HG03565 (cell line): ENCODE data around the gene NBPF9.
"Not testable (repeated sequence)": the region's sequence is repeated elsewhere in the genome, so short reads cannot be mapped to it uniquely, and the experiment has no call there.

Experiments
- ATAC-seq: cut with Tn5 transposase; IDR thresholded peaks from one replicate; pipeline ENCODE4 v1.9.1; 2021; ENCODE audit warnings: mild to moderate bottlenecking, moderate library complexity; ENCODE audit not compliant: unreplicated experiment

NBPF9 gene, protein sequence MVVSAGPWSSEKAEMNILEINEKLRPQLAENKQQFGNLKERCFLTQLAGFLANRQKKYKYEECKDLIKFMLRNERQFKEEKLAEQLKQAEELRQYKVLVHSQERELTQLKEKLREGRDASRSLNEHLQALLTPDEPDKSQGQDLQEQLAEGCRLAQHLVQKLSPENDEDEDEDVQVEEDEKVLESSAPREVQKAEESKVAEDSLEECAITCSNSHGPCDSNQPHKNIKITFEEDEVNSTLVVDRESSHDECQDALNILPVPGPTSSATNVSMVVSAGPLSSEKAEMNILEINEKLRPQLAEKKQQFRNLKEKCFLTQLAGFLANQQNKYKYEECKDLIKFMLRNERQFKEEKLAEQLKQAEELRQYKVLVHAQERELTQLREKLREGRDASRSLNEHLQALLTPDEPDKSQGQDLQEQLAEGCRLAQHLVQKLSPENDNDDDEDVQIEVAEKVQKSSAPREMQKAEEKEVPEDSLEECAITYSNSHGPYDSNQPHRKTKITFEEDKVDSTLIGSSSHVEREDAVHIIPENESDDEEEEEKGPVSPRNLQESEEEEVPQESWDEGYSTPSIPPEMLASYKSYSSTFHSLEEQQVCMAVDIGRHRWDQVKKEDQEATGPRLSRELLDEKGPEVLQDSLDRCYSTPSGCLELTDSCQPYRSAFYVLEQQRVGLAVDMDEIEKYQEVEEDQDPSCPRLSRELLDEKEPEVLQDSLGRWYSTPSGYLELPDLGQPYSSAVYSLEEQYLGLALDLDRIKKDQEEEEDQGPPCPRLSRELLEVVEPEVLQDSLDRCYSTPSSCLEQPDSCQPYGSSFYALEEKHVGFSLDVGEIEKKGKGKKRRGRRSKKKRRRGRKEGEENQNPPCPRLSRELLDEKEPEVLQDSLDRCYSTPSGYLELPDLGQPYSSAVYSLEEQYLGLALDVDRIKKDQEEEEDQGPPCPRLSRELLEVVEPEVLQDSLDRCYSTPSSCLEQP (N-terminal part only)

DNA sequence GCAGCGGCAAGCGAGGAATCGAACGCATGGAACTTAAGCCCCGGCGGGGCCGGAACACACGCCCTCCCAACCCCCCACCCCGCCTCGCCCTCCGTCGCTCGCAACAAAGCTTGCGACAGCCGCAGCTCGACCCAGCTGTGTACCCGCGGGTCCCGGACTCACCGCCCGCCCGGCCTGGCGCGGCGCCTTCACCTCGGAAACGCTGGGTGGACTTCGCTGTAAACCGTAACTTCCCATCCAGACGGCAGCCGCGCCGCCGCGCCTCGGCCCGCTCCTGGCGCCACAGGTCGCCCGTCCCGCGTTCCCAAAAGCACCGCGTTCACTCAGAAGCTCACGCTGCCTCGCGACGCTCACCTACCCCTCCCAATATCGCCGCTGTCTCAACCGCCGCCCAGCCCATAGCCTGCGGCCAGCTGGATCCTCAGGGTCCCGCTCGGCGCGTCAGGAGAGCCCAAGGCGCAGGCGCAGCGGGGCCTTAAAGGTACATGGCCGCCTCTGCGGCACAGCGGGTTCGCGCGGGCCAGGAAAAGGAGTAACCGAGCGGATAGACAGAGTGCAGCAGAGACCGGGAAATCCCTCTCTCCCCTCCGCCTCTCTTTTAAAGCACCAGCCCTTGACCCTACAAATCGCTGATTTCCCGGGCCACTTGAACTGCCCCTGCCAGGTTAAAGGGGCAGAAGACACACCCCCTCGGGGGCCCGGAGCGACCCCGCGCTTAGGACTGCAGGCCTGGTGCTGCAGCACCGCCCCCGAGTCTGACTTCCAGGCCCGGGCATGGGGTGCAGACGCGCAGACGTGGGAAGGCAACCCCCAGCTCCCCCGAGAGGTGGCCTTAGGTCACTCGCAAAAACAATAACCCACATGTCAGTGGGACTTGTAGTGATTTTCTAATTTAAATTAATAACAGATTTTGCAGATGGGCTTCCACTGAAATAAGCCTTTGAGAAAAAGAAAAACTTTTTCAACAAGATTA lies at the start of gene NBPF9:
Gene NBPF9 (minus strand): TSS at position 443 of the 973 bp plus-strand sequence. CDS start 21,412 bp downstream, outside the sequence.
- peak; percentile 85 for ATAC-seq

DNA sequence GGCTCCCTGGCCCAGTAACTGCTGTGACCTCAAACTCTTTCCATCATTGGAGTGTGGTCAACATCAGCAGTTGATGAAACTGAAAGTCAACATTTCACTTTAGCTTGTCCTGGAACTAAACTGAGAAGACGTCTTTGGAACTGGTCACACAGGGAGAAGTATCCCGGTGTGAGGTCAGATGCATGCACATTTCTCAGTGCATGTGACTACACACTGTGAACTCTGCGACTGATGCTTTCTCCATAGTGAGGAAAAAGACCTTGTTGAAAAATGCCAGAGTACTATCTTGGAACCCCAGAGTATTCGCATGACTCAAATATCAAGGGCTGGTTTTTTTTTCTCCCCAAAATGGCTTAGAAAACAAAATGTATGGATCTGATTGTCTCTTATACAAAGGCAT lies 46.6 kb upstream of the NBPF9 start:
- not testable (repeated sequence) for ATAC-seq

DNA sequence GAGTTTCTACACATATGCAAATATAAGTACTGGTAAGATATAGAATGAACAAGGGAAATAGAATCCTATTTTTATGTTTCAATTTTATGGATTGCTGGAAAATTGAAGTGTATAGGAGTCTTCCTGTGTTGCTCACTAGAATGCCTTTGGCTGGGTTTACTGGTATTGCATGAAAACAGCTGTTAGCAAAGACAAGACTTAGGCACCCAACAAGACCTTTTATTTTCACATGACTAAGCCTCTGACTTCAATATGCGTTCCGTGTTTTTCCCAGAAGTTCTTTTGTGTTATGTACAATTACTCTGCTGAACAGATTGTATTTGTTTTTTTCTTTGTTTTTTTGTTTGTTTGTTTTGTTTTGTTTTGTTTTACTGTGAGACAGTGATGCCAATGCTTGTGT lies 34.2 kb upstream of the NBPF9 start:
- not testable (repeated sequence) for ATAC-seq

- ATAC-seq, result not testable (repeated sequence)
Measured at GRCh38 chr1:149130938-149131337, 27.6 kb upstream of the NBPF9 start.

- ATAC-seq, result not testable (repeated sequence)
Measured at GRCh38 chr1:149129245-149129644, 25.9 kb upstream of the NBPF9 start.

DNA sequence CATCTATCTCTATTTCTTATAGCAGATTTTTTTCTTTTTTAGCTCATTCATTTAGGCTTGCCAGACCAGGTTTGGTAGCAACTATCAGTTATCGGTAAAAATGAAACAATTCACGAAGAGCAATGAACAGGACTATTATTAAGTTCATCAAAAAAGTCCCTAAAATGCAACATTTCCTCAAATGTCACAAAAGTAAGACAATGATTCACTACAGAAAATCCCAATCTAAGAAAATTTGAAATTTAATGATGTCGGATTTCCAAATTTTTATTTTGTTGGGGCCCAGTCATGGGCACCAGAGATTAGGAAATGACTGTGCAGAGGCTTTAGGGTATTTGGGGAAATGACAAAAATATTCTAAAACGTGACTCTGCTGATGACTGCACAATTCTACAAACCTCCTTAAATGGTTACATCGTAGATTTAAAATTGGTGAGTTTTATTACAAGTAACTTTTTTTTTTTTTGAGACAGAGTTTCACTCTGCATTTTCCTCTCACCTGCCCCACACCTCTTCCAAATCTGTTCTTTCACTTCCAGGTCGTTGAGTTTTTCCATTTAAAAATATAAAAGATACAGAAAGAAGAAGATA lies 23.3 kb upstream of the NBPF9 start:
- ATAC-seq, result not testable (repeated sequence)

DNA sequence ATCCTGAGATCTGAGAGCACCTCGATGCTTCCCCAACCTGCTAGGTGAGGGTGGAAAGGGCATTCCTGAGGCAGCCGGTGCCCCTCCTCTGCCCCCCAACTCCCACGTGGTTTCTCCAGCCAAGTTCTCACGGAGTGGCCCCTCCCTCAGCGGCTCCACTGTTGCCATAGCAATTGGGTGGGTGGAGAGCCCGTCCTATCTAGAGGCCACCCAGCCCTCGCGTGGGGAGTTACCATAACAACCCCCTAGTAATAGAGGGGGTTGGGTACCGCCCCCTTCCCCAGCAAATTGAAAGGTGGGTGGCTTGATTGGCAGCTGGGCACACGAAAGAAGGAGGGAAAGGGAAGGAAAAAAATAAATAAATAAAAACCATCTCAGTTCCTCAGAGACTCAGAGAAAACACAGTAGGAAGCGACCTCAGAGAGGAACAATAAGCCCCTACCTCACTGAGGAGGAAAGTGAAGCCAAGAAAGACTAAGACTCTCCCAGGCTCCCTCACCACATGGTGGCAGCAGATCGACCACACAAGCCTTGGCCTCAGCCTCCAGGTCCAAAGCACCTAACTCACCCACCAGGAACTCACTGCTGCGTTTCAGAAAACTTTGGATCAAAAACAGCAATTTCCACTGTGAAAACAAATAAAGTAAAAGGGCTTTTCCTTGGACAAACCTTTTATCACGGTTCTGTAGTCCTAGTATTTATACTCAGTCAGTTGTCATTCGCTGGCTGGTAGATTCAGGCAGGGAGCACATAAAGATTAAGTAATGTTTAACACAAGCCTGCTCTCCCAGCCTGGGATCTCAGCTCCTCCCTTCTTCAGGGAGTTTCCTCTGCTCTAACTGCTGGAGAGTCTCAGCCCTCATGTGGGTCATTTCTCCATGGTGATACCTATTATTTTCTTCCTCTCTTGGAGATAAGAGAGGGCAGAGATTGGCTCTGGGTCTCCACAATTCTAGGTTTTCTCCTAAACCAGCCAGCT lies 20.9 kb upstream of the NBPF9 start:
- ATAC-seq, result not testable (repeated sequence)

- not testable (repeated sequence) for ATAC-seq
Measured at GRCh38 chr1:149112828-149113227, 9.5 kb upstream of the NBPF9 start.

GRCh38 chr1:149110343-149110742 lies 7.0 kb upstream of the NBPF9 start:
- not testable (repeated sequence) for ATAC-seq

- not testable (repeated sequence) for ATAC-seq
Measured at GRCh38 chr1:149102574-149102973, 777 bp downstream of the NBPF9 start.

- not testable (repeated sequence) for ATAC-seq
Measured at GRCh38 chr1:149098276-149098675, 5.1 kb downstream of the NBPF9 start.

GRCh38 chr1:149093155-149093554 lies 10.2 kb downstream of the NBPF9 start:
- ATAC-seq, result not testable (repeated sequence)

GRCh38 chr1:149075505-149076127 lies 27.7 kb downstream of the NBPF9 start:
- not testable (repeated sequence) for ATAC-seq

DNA sequence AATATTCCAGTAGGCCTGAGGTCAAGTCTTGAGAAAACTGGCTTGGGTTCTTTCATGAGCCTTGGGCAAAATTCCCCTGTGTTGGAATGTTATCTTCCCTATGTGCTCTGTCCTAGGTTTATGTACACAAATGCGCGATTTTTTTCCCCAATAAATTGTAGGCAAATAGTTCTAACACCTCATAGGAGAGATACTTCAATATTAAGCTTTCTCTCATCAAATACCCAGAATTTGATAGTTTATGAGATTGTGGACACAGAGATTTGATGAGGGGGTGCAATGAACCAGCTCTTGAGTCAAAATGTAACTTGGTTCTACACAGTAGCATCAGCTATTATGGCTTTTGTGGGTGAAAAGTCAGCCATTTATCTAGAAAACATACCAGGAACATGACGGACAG lies 38.7 kb downstream of the NBPF9 start:
- not testable (repeated sequence) for ATAC-seq

DNA sequence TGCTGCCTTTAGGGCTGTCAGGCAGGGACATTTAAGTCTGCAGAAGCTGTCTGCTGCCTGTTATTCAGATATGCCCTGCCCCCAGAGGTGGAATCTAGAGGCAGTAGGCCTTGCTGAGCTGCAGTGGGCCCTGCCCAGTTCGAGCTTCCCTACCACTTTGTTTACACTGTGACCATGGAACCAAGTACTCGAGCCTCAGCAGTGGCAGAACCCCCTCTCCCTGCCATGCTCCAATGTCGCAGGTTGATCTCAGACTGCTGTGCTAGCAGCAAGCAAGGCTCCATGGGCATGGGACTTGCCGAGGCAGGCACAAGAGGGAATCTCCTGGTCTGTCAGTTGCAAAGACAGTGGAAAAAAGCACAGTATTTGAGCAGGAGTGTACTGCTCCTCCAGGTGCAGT lies 60.3 kb downstream of the NBPF9 start:
- ATAC-seq, result not testable (repeated sequence)

DNA sequence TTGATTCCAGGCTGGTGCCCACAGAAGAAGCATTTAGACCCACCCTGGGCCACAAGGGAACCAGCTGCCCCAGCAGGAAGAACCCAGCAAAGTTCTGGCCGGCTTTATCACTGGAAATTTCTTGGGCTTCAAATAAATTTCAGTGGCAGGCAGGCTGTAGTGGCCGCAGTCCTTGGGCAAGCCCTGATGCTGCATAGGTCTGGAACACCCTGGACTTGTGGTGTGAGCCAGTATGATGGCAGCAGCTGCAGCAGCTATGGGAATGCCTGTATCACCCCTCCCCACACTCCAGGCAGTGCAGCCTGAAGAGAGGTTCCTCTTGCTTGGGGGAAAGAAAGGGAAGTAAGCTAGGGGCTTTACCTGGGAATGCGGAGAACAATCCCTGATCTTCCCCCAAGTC lies 69.4 kb downstream of the NBPF9 start:
- ATAC-seq, result not testable (repeated sequence)

DNA sequence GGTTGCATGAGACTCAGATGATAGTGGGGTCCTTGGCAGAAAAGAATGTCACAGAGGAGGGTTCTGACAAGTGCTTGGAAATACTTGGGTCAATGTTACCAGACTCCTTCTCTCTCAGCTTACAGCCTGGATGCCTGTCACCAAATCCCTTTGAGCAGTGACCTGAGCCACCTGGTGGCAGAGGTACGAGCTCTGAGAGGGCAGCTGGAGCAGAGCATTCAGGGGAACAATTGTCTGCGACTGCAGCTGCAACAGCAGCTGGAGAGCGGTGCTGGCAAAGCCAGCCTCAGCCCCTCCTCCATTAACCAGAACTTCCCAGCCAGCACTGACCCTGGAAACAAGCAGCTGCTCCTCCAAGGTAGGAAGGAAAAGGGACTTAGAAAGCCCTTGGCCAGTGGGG lies 79.0 kb downstream of the NBPF9 start:
- ATAC-seq, result not testable (repeated sequence)

DNA sequence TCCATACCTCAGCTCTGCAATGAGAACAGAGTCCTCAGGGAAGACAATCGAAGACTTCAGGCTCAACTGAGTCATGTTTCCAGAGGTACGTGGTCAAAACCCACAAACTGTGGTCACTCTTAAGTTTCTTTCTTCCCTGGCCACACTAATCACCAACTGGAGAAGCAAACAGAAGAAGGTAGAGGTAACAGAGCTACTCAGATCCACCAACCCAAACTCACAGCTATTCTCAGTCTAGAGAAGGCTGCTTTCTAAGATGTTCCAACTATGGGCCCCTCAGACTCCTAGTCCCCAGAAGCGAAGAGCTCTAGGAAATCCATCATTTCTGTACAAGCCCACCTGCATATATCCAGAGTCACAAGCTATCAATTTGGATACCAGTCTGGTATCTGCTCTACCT lies 84.8 kb downstream of the NBPF9 start:
- not testable (repeated sequence) for ATAC-seq
